ENCODE data around the gene INTS3. TPM values are rescaled to one million over a fixed set of nuclear protein-coding genes. Genes with fewer than 3 reads are reported as not detected.

INTS3 gene
- total RNA-seq, 4 donors from 2014 or later, result 24.3 to 75.1 (median 42.4) TPM

- H3K27ac ChIP-seq, result no peak overlapping the region
- no peaks in the 10 kb centered on the region for H3K9me3 ChIP-seq
- H3K4me1 ChIP-seq, result peaks cover 0 to 4% (median 0%) of the 10 kb centered on the region in 4 donors
- H3K27me3 ChIP-seq, result no peaks in the 10 kb centered on the region
- no peak overlapping the region for H3K4me3 ChIP-seq
- H3K36me3 ChIP-seq, result peaks cover 0 to 74% (median 0%) of the 10 kb centered on the region in 3 donors
- TF ChIP-seq POLR2A (IDR thresholded peaks at IDR 0.05), result no peak
- no peak for TF ChIP-seq CTCF (IDR thresholded peaks at IDR 0.05)
- no peak for DNase-seq
Observed at GRCh38 chr1:153741986-153742385, 14.1 kb downstream of the INTS3 start.

DNA sequence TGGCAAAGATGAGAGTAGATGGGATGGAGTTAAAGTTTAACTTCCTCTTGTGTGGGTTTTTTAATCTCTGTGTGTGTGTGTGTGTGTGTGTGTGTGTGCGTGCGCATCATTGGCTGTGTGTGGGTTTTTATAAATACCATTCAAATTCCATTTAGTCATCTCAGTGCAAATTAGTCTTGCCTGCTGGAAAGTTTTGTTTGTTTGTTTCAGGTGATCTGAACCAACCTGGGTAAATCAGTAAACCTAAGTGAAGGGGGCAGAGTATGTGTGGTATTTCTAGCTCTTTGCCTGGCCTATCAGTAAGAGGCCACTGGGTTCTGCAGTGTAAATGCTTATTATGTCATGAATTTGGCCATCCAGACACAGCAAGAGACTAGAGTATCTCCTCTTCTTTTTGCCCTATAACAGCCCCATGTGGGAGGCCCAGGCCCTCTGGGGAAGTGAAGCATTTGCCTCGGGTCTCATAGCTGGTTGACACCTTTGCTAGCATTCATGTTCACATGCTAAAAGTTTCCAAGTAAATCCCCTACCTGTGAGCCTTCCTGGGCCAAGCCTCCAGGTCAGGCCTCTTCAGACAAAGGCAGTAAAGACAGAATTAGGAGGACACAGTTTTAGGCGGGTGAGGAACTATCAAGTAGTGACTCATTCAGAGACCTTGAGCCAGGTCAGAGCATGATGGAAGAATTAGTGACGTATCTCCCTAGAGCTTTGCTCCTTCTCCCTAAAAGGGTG, 14.7 kb downstream of the INTS3 start:
- H3K27me3 ChIP-seq, result no peaks in the 10 kb centered on the region
- peaks cover 0 to 4% (median 0%) of the 10 kb centered on the region in 4 donors for H3K4me1 ChIP-seq
- peaks cover 0 to 80% (median 0%) of the 10 kb centered on the region in 3 donors for H3K36me3 ChIP-seq
- TF ChIP-seq POLR2A (IDR thresholded peaks at IDR 0.05) (no peak), CTCF (IDR thresholded peaks at IDR 0.05) (no peak)
- H3K27ac ChIP-seq, result peak overlapping the region in 1 of 4 donors; percentile 8
- no peaks in the 10 kb centered on the region for H3K9me3 ChIP-seq
- no peak overlapping the region for H3K4me3 ChIP-seq
- peak in 1 of 3 donors; percentile 40 for DNase-seq

- Histone ChIP-seq H3K4me1 (peaks cover 0 to 9% (median 2%) of the 10 kb centered on the region in 4 donors), H3K36me3 (peaks cover 0 to 84% (median 0%) of the 10 kb centered on the region in 3 donors), H3K27ac (no peak overlapping the region), H3K4me3 (no peak overlapping the region), H3K9me3 (no peaks in the 10 kb centered on the region), H3K27me3 (no peaks in the 10 kb centered on the region)
- TF ChIP-seq POLR2A (IDR thresholded peaks at IDR 0.05) (no peak), CTCF (IDR thresholded peaks at IDR 0.05) (no peak)
- no peak for DNase-seq
Observed at GRCh38 chr1:153745417-153745816, 17.6 kb downstream of the INTS3 start.

DNA sequence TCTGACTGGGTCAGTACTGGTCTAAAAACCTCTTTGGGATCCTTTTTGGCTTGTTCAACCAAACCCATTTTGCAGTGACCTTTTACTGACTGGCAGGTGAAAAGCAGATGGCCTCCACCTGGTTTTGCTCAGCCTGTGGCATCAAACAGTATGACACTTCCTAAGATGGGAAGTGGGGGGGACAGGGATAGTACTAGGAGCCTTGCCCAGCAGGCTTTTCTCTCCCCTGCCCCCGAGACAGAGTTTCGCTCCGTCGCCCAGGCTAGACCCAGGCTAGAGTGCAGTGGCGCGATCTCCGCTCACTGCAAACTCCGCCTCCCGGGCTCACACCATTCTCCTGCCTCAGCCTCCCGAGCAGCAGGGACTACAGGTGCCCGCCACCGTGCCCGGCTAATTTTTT, 18.3 kb downstream of the INTS3 start:
- H3K27ac ChIP-seq, result no peak overlapping the region
- no peaks in the 10 kb centered on the region for H3K9me3 ChIP-seq
- H3K4me3 ChIP-seq, result no peak overlapping the region
- TF ChIP-seq CTCF (IDR thresholded peaks at IDR 0.05), result no peak
- TF ChIP-seq POLR2A (IDR thresholded peaks at IDR 0.05), result no peak
- H3K4me1 ChIP-seq, result peaks cover 0 to 9% (median 2%) of the 10 kb centered on the region in 4 donors
- no peaks in the 10 kb centered on the region for H3K27me3 ChIP-seq
- peaks cover 0 to 84% (median 0%) of the 10 kb centered on the region in 3 donors for H3K36me3 ChIP-seq
- DNase-seq, result no peak

DNA sequence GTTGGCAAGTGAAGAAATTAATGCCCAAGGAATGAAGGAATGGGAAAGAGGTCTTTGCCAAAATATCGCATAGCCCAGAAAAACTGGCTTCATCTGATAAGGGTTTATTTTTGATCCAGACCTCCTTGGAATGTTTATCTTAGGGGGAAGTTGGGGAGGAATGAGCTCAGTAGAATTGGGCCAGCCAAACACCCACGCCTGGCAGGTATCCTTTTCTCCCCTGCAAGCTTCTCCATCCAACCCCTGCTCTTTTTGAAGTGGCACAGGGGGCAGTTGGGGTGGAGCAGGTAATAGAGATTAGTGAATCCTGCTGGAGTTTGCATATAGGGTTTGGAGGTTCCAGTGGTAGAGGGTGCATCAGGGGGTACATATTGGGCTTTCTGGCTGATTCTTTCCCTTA, 21.1 kb downstream of the INTS3 start:
- Histone ChIP-seq H3K36me3 (peaks cover 0 to 91% (median 0%) of the 10 kb centered on the region in 3 donors), H3K27ac (no peak overlapping the region), H3K4me1 (peaks cover 0 to 9% (median 0%) of the 10 kb centered on the region in 4 donors)

More for the DNA sequence above, 21.1 kb downstream of the INTS3 start:
- no peak for TF ChIP-seq POLR2A (IDR thresholded peaks at IDR 0.05)
- TF ChIP-seq CTCF (IDR thresholded peaks at IDR 0.05), result no peak
- Histone ChIP-seq H3K27me3 (no peaks in the 10 kb centered on the region), H3K4me3 (no peak overlapping the region), H3K9me3 (no peaks in the 10 kb centered on the region)
- no peak for DNase-seq
